C4-2B (cell line): Measurements from ENCODE around the gene PRSS53.
A peak's percentile ranks its signal among the peaks of the same experiment; 100 is the strongest.

Experiments
- H3K27ac ChIP-seq: fragments of 450-650 bp; 2 replicates; pipeline ENCODE4 v1.5.1; 2017
- CTCF ChIP-seq: fragments of 450-650 bp; conservative IDR thresholded peaks from 2 replicates; pipeline ENCODE4 v1.5.1; 2017; ENCODE audit warnings: mild to moderate bottlenecking
- ZFX ChIP-seq: fragments of 450-650 bp; IDR thresholded peaks from 2 replicates; pipeline ENCODE4 v1.6.1; 2017

The PRSS53 gene

GRCh38 chr16:31132303-31132979, 43.7 kb upstream of the PRSS53 start:
- no peak overlapping the region; the same call in 1 of the 2 replicates for H3K27ac ChIP-seq
- TF ChIP-seq ZFX (no peak), CTCF (no peak)

GRCh38 chr16:31131841-31132271, 43.1 kb upstream of the PRSS53 start:
- H3K27ac ChIP-seq = peak overlapping the region; percentile 71
- TF ChIP-seq CTCF (no peak), ZFX (no peak)

GRCh38 chr16:31131416-31131815, 42.7 kb upstream of the PRSS53 start:
- H3K27ac ChIP-seq = peak overlapping the region; percentile 71
- TF ChIP-seq CTCF = no peak
- no peak for TF ChIP-seq ZFX

GRCh38 chr16:31130899-31131298, 42.2 kb upstream of the PRSS53 start:
- H3K27ac ChIP-seq = peak overlapping the region; percentile 71

GRCh38 chr16:31130336-31130891, 41.7 kb upstream of the PRSS53 start:
- H3K27ac ChIP-seq = peak overlapping the region; percentile 71
- TF ChIP-seq ZFX = no peak
- TF ChIP-seq CTCF = no peak

More at GRCh38 chr16:31130899-31131298, 42.2 kb upstream of the PRSS53 start:
- TF ChIP-seq CTCF (no peak), ZFX (no peak)

GRCh38 chr16:31129568-31130335, 41.0 kb upstream of the PRSS53 start:
- peak overlapping the region; percentile 71 for H3K27ac ChIP-seq
- TF ChIP-seq CTCF (no peak), ZFX (no peak)
